Chondrocyte (in vitro differentiated cells): ENCODE data around the gene GZMA. TPM values are rescaled to one million over a fixed set of nuclear protein-coding genes. Genes with fewer than 3 reads are reported as not detected.

Experiments used
- DNase-seq: peaks from one replicate; pipeline ENCODE4 v3.0.0; 2021; ENCODE audit warnings: mixed read lengths, low spot score
- H3K27ac Mint-ChIP-seq: one replicate; pipeline ENCODE4 v1.8.0; 2021; ENCODE audit warnings: mild to moderate bottlenecking, moderate library complexity, mixed read lengths; ENCODE audit not compliant: unreplicated experiment
- H3K27me3 Mint-ChIP-seq: 2 replicates; pipeline ENCODE4 v1.8.0; 2021; ENCODE audit warnings: low read depth, mixed read lengths
- H3K36me3 Mint-ChIP-seq: 2 replicates; pipeline ENCODE4 v1.8.0; 2021; ENCODE audit warnings: low read depth, mixed read lengths
- H3K4me1 Mint-ChIP-seq: 2 replicates; pipeline ENCODE4 v1.8.0; 2021; ENCODE audit warnings: low read depth, mild to moderate bottlenecking, mixed read lengths
- H3K4me3 Mint-ChIP-seq: one replicate; pipeline ENCODE4 v1.8.0; 2021; ENCODE audit warnings: mild to moderate bottlenecking, moderate library complexity, mixed read lengths; ENCODE audit not compliant: unreplicated experiment
- H3K9me3 Mint-ChIP-seq: 2 replicates; pipeline ENCODE4 v1.8.0; 2021; ENCODE audit warnings: low read depth, mixed read lengths
- CTCF ChIP-seq: fragments of 200-600 bp; sonication (generic); IDR thresholded peaks from 2 replicates; pipeline ENCODE4 v1.5.0; 2021; ENCODE audit warnings: antibody characterized with exemption, mild to moderate bottlenecking, moderate library complexity
- total RNA-seq: library from RNA; stranded (reverse); gene quantifications from 3 replicates; pipeline ENCODE4 v1.2.1, GENCODE V29; 2021

The GZMA gene
- total RNA-seq, 1 donor from 2014 or later = not detected

- no peaks in the 10 kb centered on the region for H3K9me3 Mint-ChIP-seq
- peaks cover 3% of the 10 kb centered on the region for H3K4me1 Mint-ChIP-seq
- H3K27ac Mint-ChIP-seq = no peak overlapping the region
- H3K27me3 Mint-ChIP-seq = peaks cover 26% of the 10 kb centered on the region
- peaks cover 4% of the 10 kb centered on the region for H3K36me3 Mint-ChIP-seq
- TF ChIP-seq CTCF = no peak
- DNase-seq = no peak
- H3K4me3 Mint-ChIP-seq = no peak overlapping the region
These were observed 7.8 kb downstream of the GZMA start for GRCh38 chr5:55110217-55110616.

GRCh38 chr5:55113327-55113726, 10.9 kb downstream of the GZMA start:
- no peak for DNase-seq
- Mint-ChIP-seq H3K4me1 (peaks cover 3% of the 10 kb centered on the region), H3K4me3 (no peak overlapping the region), H3K27ac (no peak overlapping the region), H3K9me3 (no peaks in the 10 kb centered on the region), H3K27me3 (peaks cover 32% of the 10 kb centered on the region), H3K36me3 (peaks cover 4% of the 10 kb centered on the region)
- TF ChIP-seq CTCF = no peak

GRCh38 chr5:55114061-55114460, 11.6 kb downstream of the GZMA start:
- no peaks in the 10 kb centered on the region for H3K4me1 Mint-ChIP-seq
- H3K4me3 Mint-ChIP-seq = no peak overlapping the region
- no peak for TF ChIP-seq CTCF
- peaks cover 35% of the 10 kb centered on the region for H3K27me3 Mint-ChIP-seq
- H3K9me3 Mint-ChIP-seq = no peaks in the 10 kb centered on the region
- no peak overlapping the region for H3K27ac Mint-ChIP-seq
- peaks cover 4% of the 10 kb centered on the region for H3K36me3 Mint-ChIP-seq
- DNase-seq = no peak

GRCh38 chr5:55123365-55123764, 20.9 kb downstream of the GZMA start:
- Mint-ChIP-seq H3K4me1 (no peaks in the 10 kb centered on the region), H3K27ac (no peak overlapping the region)
- no peak for TF ChIP-seq CTCF

GRCh38 chr5:55134053-55134722, 31.7 kb downstream of the GZMA start:
- peaks cover 37% of the 10 kb centered on the region for H3K27me3 Mint-ChIP-seq
- no peak overlapping the region for H3K4me3 Mint-ChIP-seq
- no peaks in the 10 kb centered on the region for H3K4me1 Mint-ChIP-seq
- DNase-seq = no peak
- H3K9me3 Mint-ChIP-seq = peaks cover 14% of the 10 kb centered on the region
- TF ChIP-seq CTCF = no peak
- no peak overlapping the region for H3K27ac Mint-ChIP-seq
- peaks cover 1% of the 10 kb centered on the region for H3K36me3 Mint-ChIP-seq

More at GRCh38 chr5:55123365-55123764, 20.9 kb downstream of the GZMA start:
- Mint-ChIP-seq H3K27me3 (peaks cover 45% of the 10 kb centered on the region), H3K36me3 (no peaks in the 10 kb centered on the region), H3K4me3 (no peak overlapping the region), H3K9me3 (no peaks in the 10 kb centered on the region)
- DNase-seq = no peak
